Activated CD4-positive, alpha-beta T cell treated with anti-CD3 and anti-CD28 coated beads, Interleukin-2, amount 10 ng/mL, durations not matched to agents 7 days and 5 days (primary cell): ENCODE data around the gene VASH2. TPM values are rescaled to one million over a fixed set of nuclear protein-coding genes. Genes with fewer than 3 reads are reported as not detected.
"Not testable (repeated sequence)": the region's sequence is repeated elsewhere in the genome, so short reads cannot be mapped to it uniquely, and the experiment has no call there.

Source experiments
- CTCF ChIA-PET: fragments of 350-600 bp; sonication (Branson Sonifier 250); formaldehyde crosslinking; loops from one replicate; lab custom pipeline; 2021; ENCODE audit warnings: antibody characterized with exemption; lab: Charles Lee
- POLR2A ChIA-PET: fragments of 350-600 bp; sonication (Branson Sonifier 250); formaldehyde crosslinking; loops from one replicate; lab custom pipeline; 2021; ENCODE audit warnings: antibody characterized with exemption; lab: Charles Lee
- DNase-seq: peaks from one replicate; pipeline ENCODE4 v3.0.0-alpha.2; 2020
- H3K27ac Mint-ChIP-seq: one replicate; pipeline ENCODE4 v1.8.0; 2021; ENCODE audit warnings: mild to moderate bottlenecking, moderate library complexity, mixed read lengths
- H3K27me3 Mint-ChIP-seq: one replicate; pipeline ENCODE4 v1.8.0; 2021; ENCODE audit warnings: mixed read lengths
- H3K36me3 Mint-ChIP-seq: one replicate; pipeline ENCODE4 v1.8.0; 2021; ENCODE audit warnings: low read depth, mixed read lengths
- H3K4me1 Mint-ChIP-seq: one replicate; pipeline ENCODE4 v1.8.0; 2021; ENCODE audit warnings: mixed read lengths
- H3K4me3 Mint-ChIP-seq: one replicate; pipeline ENCODE4 v1.8.0; 2021; ENCODE audit warnings: mild to moderate bottlenecking, moderate library complexity, mixed read lengths
- H3K9me3 Mint-ChIP-seq: one replicate; pipeline ENCODE4 v1.8.0; 2021; ENCODE audit warnings: mixed read lengths
- total RNA-seq, 2 experiments: library from RNA; stranded (reverse); gene quantifications; one replicate each; pipeline ENCODE4 v1.2.3, GENCODE V29; 2021

The VASH2 gene
- total RNA-seq, 2 experiments from 2014 or later, result 0.12 TPM; not detected in 1

GRCh38 chr1:212952641-212952976 lies 2.3 kb downstream of the VASH2 start:
- CTCF ChIA-PET, result interaction anchor here (0.6 kb wide), 1 partner anchor 45 kb away, joined by 3 read pairs; no protein-coding TSS in a partner anchor
- no peak for DNase-seq
- no peak overlapping the region for H3K27ac Mint-ChIP-seq
- H3K36me3 Mint-ChIP-seq, result no peaks in the 10 kb centered on the region
- H3K27me3 Mint-ChIP-seq, result peaks cover 77% of the 10 kb centered on the region
- peaks cover 11% of the 10 kb centered on the region for H3K4me1 Mint-ChIP-seq
- no peak overlapping the region for H3K4me3 Mint-ChIP-seq
- POLR2A ChIA-PET, result no interaction called here
- H3K9me3 Mint-ChIP-seq, result peaks cover 5% of the 10 kb centered on the region

DNA sequence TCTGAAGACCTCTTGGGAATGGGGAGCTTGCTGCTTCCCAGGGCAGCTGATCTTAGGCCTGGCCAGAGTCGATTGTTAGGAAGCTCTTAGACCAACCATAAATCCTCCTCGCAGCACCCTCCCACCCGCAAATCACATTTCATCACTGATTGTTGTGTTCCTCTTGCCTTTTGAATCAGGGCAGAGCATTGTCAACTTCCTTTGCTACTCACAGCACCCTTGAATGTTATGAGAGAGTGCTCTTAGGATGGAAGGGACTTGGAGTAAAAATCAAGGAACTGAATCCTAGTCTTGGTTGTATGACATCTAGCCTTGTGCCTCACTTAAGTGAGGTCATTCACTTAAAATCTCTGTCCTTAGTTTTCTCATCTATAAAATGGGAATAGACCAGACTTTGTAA lies 3.0 kb downstream of the VASH2 start:
- POLR2A ChIA-PET, result no interaction called here
- H3K36me3 Mint-ChIP-seq, result no peaks in the 10 kb centered on the region
- CTCF ChIA-PET, result interaction anchor here (1.1 to 1.6 kb wide), 2 partner anchors 14 to 22 kb away, joined by 4 to 5 read pairs; no protein-coding TSS in a partner anchor
- peaks cover 76% of the 10 kb centered on the region for H3K27me3 Mint-ChIP-seq
- DNase-seq, result no peak
- H3K9me3 Mint-ChIP-seq, result peaks cover 5% of the 10 kb centered on the region
- no peak overlapping the region for H3K27ac Mint-ChIP-seq
- H3K4me1 Mint-ChIP-seq, result peaks cover 11% of the 10 kb centered on the region
- H3K4me3 Mint-ChIP-seq, result no peak overlapping the region

DNA sequence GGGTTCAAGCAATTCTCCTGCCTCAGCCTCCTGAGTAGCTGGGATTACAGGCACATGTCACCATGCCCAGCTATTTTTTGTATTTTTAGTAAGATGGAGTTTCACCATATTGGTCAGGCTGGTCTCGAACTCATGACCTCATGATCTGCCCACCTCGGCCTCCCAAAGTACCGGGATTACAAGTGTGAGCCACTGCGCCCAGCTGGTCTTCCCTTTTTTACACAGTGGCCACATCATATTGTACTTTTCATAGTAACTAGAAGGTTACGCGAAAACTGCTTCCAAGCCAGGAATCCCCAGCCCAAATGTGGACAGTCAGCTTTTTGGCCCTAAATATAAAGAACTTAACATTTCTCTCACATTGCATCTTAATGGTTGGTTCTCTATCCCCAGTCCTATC lies 4.2 kb downstream of the VASH2 start:
- Mint-ChIP-seq H3K36me3 (no peaks in the 10 kb centered on the region), H3K4me1 (peaks cover 9% of the 10 kb centered on the region), H3K4me3 (no peak overlapping the region), H3K9me3 (no peaks in the 10 kb centered on the region), H3K27ac (no peak overlapping the region), H3K27me3 (peaks cover 64% of the 10 kb centered on the region)
- POLR2A ChIA-PET, result no interaction called here
- CTCF ChIA-PET, result interaction anchor here (1.1 to 1.6 kb wide), 2 partner anchors 13 to 24 kb away, joined by 4 to 5 read pairs; no protein-coding TSS in a partner anchor
- no peak for DNase-seq

- Mint-ChIP-seq H3K27ac (no peak overlapping the region), H3K9me3 (no peaks in the 10 kb centered on the region), H3K36me3 (no peaks in the 10 kb centered on the region), H3K4me3 (no peak overlapping the region), H3K27me3 (peaks cover 60% of the 10 kb centered on the region), H3K4me1 (peaks cover 6% of the 10 kb centered on the region)
- DNase-seq, result no peak
- ChIA-PET POLR2A (no interaction called here), CTCF (no interaction called here)
Measured at GRCh38 chr1:212955098-212955497, 4.8 kb downstream of the VASH2 start.

DNA sequence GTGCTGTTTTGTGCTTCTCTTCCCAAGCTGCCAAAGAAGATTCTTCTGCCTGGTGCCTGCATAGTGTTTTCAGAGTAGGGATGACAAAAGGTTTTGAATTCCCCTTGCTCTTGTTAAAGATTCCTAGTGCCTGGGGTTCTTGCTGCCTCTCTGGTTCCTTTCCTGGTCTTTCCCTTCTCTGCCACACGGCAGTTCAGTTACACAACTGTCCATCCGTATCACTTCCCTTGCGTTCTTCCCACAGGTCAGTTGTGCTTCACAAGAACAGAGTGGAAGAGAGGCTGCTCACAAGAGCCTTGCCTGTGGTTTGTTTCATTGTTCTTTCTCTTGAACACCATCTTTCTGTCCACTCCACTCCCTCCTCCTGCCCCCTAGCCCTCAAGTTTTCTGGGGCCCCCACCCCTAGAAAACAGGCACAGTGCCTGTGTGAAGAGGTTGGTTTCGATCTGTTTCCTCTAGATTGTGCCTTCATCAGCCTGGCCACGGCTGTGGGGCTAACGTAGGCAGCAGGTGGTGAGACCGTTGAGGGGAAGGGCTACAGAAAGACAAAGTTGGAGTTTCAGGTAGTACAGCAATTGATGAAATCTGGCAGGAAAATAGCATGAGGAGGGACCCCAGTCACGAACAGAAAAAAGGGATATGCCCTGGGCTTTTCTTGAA lies 5.8 kb downstream of the VASH2 start:
- H3K27me3 Mint-ChIP-seq, result peaks cover 51% of the 10 kb centered on the region
- no peak overlapping the region for H3K4me3 Mint-ChIP-seq

GRCh38 chr1:212957546-212957945 lies 7.2 kb downstream of the VASH2 start:
- DNase-seq, result no peak
- Mint-ChIP-seq H3K4me1 (no peaks in the 10 kb centered on the region), H3K9me3 (no peaks in the 10 kb centered on the region), H3K4me3 (no peak overlapping the region), H3K27me3 (peaks cover 41% of the 10 kb centered on the region), H3K36me3 (no peaks in the 10 kb centered on the region), H3K27ac (no peak overlapping the region)
- ChIA-PET CTCF (interaction anchor here (0.6 to 2.1 kb wide), 4 partner anchors 8 to 27 kb away, joined by 3 to 7 read pairs (median 3); no protein-coding TSS in a partner anchor), POLR2A (interaction anchor here (0.6 kb wide), 1 partner anchor 127 kb away, joined by 3 read pairs; no protein-coding TSS in a partner anchor)

More for the DNA sequence above, 5.8 kb downstream of the VASH2 start:
- POLR2A ChIA-PET, result no interaction called here
- DNase-seq, result no peak
- Mint-ChIP-seq H3K4me1 (no peaks in the 10 kb centered on the region), H3K9me3 (no peaks in the 10 kb centered on the region), H3K27ac (no peak overlapping the region), H3K36me3 (no peaks in the 10 kb centered on the region)
- CTCF ChIA-PET, result no interaction called here

- POLR2A ChIA-PET, result no interaction called here
- H3K9me3 Mint-ChIP-seq, result no peaks in the 10 kb centered on the region
Measured at GRCh38 chr1:212958175-212958574, 7.8 kb downstream of the VASH2 start.

DNA sequence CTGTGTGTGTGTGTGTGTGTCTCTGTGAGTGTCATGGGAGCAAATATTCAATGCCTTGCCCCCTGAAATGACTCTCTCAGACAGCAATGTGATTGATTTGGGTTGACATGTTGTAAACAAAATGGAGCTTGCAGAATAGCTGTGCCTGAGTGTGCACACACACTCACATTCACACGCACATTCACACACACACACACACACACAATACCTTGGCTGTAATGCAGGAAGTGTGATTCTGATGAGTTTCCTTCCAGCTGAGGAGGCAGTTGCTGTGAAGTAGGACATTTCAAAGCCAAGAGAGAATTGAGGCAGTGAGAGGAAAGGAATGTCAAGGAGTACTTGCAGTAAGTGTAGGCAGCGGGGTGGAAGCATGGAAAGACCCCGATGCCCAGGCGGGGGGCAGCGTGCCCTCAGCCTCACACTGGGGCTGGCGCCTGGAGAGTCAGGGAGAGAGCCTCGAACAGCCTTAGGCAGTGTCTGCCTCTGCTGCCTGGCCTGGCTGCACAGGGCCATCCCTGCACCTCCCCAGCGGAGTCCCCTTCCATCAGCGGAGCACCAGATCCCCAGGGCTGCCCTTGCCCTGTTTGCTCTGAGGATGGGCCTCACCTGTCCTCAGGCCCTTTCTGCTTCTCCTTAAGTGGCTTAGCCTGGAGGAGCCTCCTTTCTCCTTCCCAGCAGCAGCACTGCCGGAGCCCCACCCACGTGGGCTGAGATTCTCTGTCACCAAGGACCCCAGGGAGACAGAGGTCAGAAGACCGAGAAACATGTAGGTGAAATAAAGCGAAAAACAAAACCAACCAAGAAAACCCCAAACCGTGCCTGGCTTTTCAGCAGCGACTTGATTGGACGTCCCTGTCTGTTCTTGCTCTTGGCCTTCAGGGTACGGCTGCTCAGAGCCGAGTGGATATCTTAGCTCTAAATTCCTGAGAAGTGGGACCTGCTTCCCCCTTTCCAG lies 9.2 kb downstream of the VASH2 start:
- CTCF ChIA-PET, result no interaction called here
- H3K4me1 Mint-ChIP-seq, result no peaks in the 10 kb centered on the region
- H3K27me3 Mint-ChIP-seq, result peaks cover 22% of the 10 kb centered on the region
- H3K4me3 Mint-ChIP-seq, result no peak overlapping the region
- no peak overlapping the region for H3K27ac Mint-ChIP-seq
- no peaks in the 10 kb centered on the region for H3K9me3 Mint-ChIP-seq
- POLR2A ChIA-PET, result no interaction called here
- H3K36me3 Mint-ChIP-seq, result no peaks in the 10 kb centered on the region
- no peak for DNase-seq

More at GRCh38 chr1:212958175-212958574, 7.8 kb downstream of the VASH2 start:
- Mint-ChIP-seq H3K4me3 (no peak overlapping the region), H3K27me3 (peaks cover 35% of the 10 kb centered on the region), H3K27ac (no peak overlapping the region), H3K4me1 (no peaks in the 10 kb centered on the region), H3K36me3 (no peaks in the 10 kb centered on the region)
- DNase-seq, result no peak
- CTCF ChIA-PET, result interaction anchor here (0.6 to 2.1 kb wide), 3 partner anchors 9 to 27 kb away, joined by 3 to 7 read pairs (median 3); no protein-coding TSS in a partner anchor

DNA sequence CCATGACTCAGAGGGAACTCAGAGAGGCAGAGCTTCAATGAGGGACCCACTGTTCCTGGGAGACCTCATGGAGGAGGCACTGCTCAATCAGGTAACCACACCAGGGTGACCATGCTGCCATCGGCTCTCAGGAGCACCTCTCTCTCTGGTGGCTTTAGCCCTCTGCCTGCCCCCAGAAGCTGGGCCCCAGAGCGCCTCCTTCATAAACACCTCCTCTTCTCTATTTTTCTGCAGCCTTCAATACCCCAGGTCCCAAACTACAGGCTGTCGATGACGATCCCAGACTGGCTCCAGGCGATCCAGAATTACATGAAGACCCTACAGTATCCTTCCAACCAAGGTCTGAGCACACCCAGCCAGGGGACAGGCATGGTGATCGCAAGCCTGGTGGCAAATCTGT lies 10.6 kb downstream of the VASH2 start:
- no peaks in the 10 kb centered on the region for H3K9me3 Mint-ChIP-seq
- POLR2A ChIA-PET, result no interaction called here
- H3K4me3 Mint-ChIP-seq, result no peak overlapping the region
- DNase-seq, result no peak
- H3K27me3 Mint-ChIP-seq, result peaks cover 20% of the 10 kb centered on the region
- CTCF ChIA-PET, result interaction anchor here (0.9 to 1.5 kb wide), 2 partner anchors 10 to 505 kb away, joined by 3 read pairs; partner anchors contain the start of gene VASH2
- H3K27ac Mint-ChIP-seq, result no peak overlapping the region
- no peaks in the 10 kb centered on the region for H3K4me1 Mint-ChIP-seq
- H3K36me3 Mint-ChIP-seq, result no peaks in the 10 kb centered on the region

GRCh38 chr1:212962509-212962908 lies 12.2 kb downstream of the VASH2 start:
- no peaks in the 10 kb centered on the region for H3K9me3 Mint-ChIP-seq
- CTCF ChIA-PET, result interaction anchor here (0.6 kb wide), 1 partner anchor 264 kb away, joined by 4 read pairs; no protein-coding TSS in a partner anchor
- DNase-seq, result no peak
- H3K27ac Mint-ChIP-seq, result no peak overlapping the region
- H3K4me1 Mint-ChIP-seq, result no peaks in the 10 kb centered on the region
- no peak overlapping the region for H3K4me3 Mint-ChIP-seq
- H3K27me3 Mint-ChIP-seq, result peaks cover 11% of the 10 kb centered on the region
- H3K36me3 Mint-ChIP-seq, result no peaks in the 10 kb centered on the region
- POLR2A ChIA-PET, result no interaction called here

- H3K27me3 Mint-ChIP-seq, result peaks cover 18% of the 10 kb centered on the region
- H3K4me1 Mint-ChIP-seq, result no peaks in the 10 kb centered on the region
- CTCF ChIA-PET, result interaction anchor here (1.3 to 1.6 kb wide), 2 partner anchors 13 to 23 kb away, joined by 3 read pairs; no protein-coding TSS in a partner anchor
- DNase-seq, result no peak
- no peaks in the 10 kb centered on the region for H3K36me3 Mint-ChIP-seq
- no peak overlapping the region for H3K27ac Mint-ChIP-seq
- POLR2A ChIA-PET, result no interaction called here
- H3K4me3 Mint-ChIP-seq, result no peak overlapping the region
- no peaks in the 10 kb centered on the region for H3K9me3 Mint-ChIP-seq
Measured at GRCh38 chr1:212964102-212964501, 13.8 kb downstream of the VASH2 start.

DNA sequence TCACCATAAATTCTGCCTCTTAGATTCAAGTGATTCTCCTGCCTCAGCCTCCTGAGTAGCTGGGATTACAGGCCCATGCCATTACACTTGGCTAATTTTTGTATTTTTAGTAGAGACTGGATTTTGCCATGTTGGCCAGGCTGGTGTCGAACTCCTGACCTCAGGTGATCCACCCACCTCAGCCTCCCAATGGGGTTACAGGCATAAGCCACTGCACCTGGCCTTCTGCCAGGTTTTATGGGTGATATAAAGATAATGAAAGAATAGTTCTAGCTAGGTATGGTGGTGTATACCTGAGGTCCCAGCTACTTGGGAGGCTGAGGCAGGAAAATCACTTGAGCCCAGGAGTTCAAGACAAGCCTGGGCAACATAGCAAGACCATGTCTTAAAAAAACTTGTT lies 14.7 kb downstream of the VASH2 start:
- DNase-seq, H3K27ac Mint-ChIP-seq, H3K4me3 Mint-ChIP-seq, H3K9me3 Mint-ChIP-seq, H3K36me3 Mint-ChIP-seq, POLR2A ChIA-PET, H3K4me1 Mint-ChIP-seq: not testable (repeated sequence)
- peaks cover 18% of the 10 kb centered on the region for H3K27me3 Mint-ChIP-seq
- CTCF ChIA-PET, result interaction anchor here (1.3 to 1.6 kb wide), 2 partner anchors 14 to 24 kb away, joined by 3 read pairs; no protein-coding TSS in a partner anchor
